GM21825 (cell line): ENCODE results near the gene ALDH1L1.

Source experiments
- ATAC-seq: cut with Tn5 transposase; IDR thresholded peaks from one replicate; pipeline ENCODE4 v1.9.1; 2021; ENCODE audit warnings: mild to moderate bottlenecking, moderate library complexity; ENCODE audit not compliant: unreplicated experiment

The ALDH1L1 gene

GRCh38 chr3:126135406-126136076 is 44.8 kb downstream of the ALDH1L1 start:
- no peak for ATAC-seq

GRCh38 chr3:126135071-126135405 is 45.3 kb downstream of the ALDH1L1 start:
- ATAC-seq = no peak

GRCh38 chr3:126134219-126134975 is 46.0 kb downstream of the ALDH1L1 start:
- no peak for ATAC-seq

- no peak for ATAC-seq
Observed at GRCh38 chr3:126133606-126134005, 46.8 kb downstream of the ALDH1L1 start.

- no peak for ATAC-seq
Observed at GRCh38 chr3:126132751-126133511, 47.5 kb downstream of the ALDH1L1 start.

- ATAC-seq = no peak
Observed at GRCh38 chr3:126131881-126132750, 48.3 kb downstream of the ALDH1L1 start.

- no peak for ATAC-seq
Observed at GRCh38 chr3:126130981-126131745, 49.2 kb downstream of the ALDH1L1 start.

GRCh38 chr3:126130081-126130855 is 50.1 kb downstream of the ALDH1L1 start:
- no peak for ATAC-seq

- no peak for ATAC-seq
Observed at GRCh38 chr3:126129398-126129891, 50.9 kb downstream of the ALDH1L1 start.

- no peak for ATAC-seq
Observed at GRCh38 chr3:126128504-126129397, 51.6 kb downstream of the ALDH1L1 start.

GRCh38 chr3:126127904-126128303 is 52.5 kb downstream of the ALDH1L1 start:
- no peak for ATAC-seq

- no peak for ATAC-seq
Observed at GRCh38 chr3:126127452-126127851, 52.9 kb downstream of the ALDH1L1 start.

- ATAC-seq = no peak
Observed at GRCh38 chr3:126126811-126127431, 53.5 kb downstream of the ALDH1L1 start.

GRCh38 chr3:126126286-126126685 is 54.1 kb downstream of the ALDH1L1 start:
- ATAC-seq = no peak

- no peak for ATAC-seq
Observed at GRCh38 chr3:126125781-126126251, 54.6 kb downstream of the ALDH1L1 start.

GRCh38 chr3:126125341-126125740 is 55.0 kb downstream of the ALDH1L1 start:
- ATAC-seq = no peak

- ATAC-seq = no peak
Observed at GRCh38 chr3:126124896-126125295, 55.5 kb downstream of the ALDH1L1 start.
